B cell (primary cell): ENCODE results near the gene RFX2. TPM values are rescaled to one million over a fixed set of nuclear protein-coding genes. Genes with fewer than 3 reads are reported as not detected.

Experiments
- ATAC-seq: fragments of 200-7000 bp; cut with Tn5 transposase; one replicate; pipeline ENCODE4 v1.10.0; 2021; ENCODE audit warnings: low read depth, mild to moderate bottlenecking, moderate number of reproducible peaks, moderate library complexity
- CTCF ChIA-PET: fragments of 350-600 bp; sonication (Branson Sonifier 250); formaldehyde crosslinking; loops from one replicate; lab custom pipeline; 2021; ENCODE audit warnings: antibody characterized with exemption, inconsistent platforms; lab: Charles Lee
- POLR2A ChIA-PET: fragments of 350-600 bp; sonication (Branson Sonifier 250); formaldehyde crosslinking; loops from one replicate; lab custom pipeline; 2021; ENCODE audit warnings: antibody characterized with exemption; lab: Charles Lee
- DNase-seq: peaks from one replicate; pipeline ENCODE4 v3.0.0; 2013
- H2AFZ ChIP-seq: 2 replicates; pipeline ENCODE4 v1.6.1; 2012; ENCODE audit warnings: mild to moderate bottlenecking, low read depth, low read length; ENCODE audit not compliant: insufficient read depth, poor library complexity, severe bottlenecking
- H3K27ac ChIP-seq, 2 donors: 1 replicate in 1 of 2; 2 replicates in 1 of 2; pipeline ENCODE4 v1.5.1; 2012 to 2013; ENCODE audit warnings: low read length in 2 of 2, mild to moderate bottlenecking in 2 of 2, moderate library complexity in 1 of 2
- H3K27me3 ChIP-seq, 4 experiments: fragments of 200-600 bp in 1 of 4; sonication (generic) in 1 of 4; replicated peaks in 1 of 4; 1 replicate in 2 of 4; 2 replicates in 2 of 4; pipeline versions ENCODE4 v1.6.1 to v1.7.0; 2013 to 2016; ENCODE audit warnings: low read length in 3 of 4, mild to moderate bottlenecking in 2 of 4, mixed read lengths in 1 of 4, moderate library complexity in 1 of 4; ENCODE audit not compliant: insufficient read depth in 4 of 4, control insufficient read depth in 3 of 4; ENCODE audit errors: control extremely low read depth in 1 of 4
- H3K36me3 ChIP-seq, 2 experiments: replicated peaks in 1 of 2; 1 replicate in 1 of 2; 2 replicates in 1 of 2; pipeline versions ENCODE4 v1.6.1 to v1.7.1; 2013; ENCODE audit warnings: low read length in 1 of 2; ENCODE audit not compliant: insufficient read depth in 2 of 2, control insufficient read depth in 1 of 2; ENCODE audit errors: control extremely low read depth in 1 of 2, extremely low read depth in 1 of 2
- H3K4me1 ChIP-seq, 2 donors: fragments of 200-600 bp in 1 of 2; sonication (generic) in 1 of 2; 1 replicate in 1 of 2; 2 replicates in 1 of 2; pipeline versions ENCODE4 v1.5.1 to v1.6.1; 2013 to 2017; ENCODE audit warnings: low read length in 2 of 2; ENCODE audit not compliant: control insufficient read depth in 2 of 2, insufficient read depth in 2 of 2
- H3K4me2 ChIP-seq: replicated peaks from 2 replicates; pipeline ENCODE3; 2012; ENCODE audit warnings: mild to moderate bottlenecking, low read depth, low read length; ENCODE audit not compliant: poor library complexity, severe bottlenecking
- H3K4me3 ChIP-seq, 5 experiments: fragments of 200-600 bp in 1 of 5; sonication (generic) in 1 of 5; 1 replicate in 3 of 5; 2 replicates in 2 of 5; pipeline versions ENCODE4 v1.5.1 to v1.7.0; 2011 to 2016; ENCODE audit warnings: low read length in 4 of 5, mild to moderate bottlenecking in 4 of 5, low read depth in 2 of 5, control low read depth in 1 of 5, moderate library complexity in 1 of 5; ENCODE audit not compliant: insufficient read depth in 1 of 5; ENCODE audit errors: control extremely low read depth in 1 of 5, extremely low read depth in 1 of 5
- H3K79me2 ChIP-seq: fragments of 200-600 bp; sonication (generic); one replicate; pipeline ENCODE4 v1.6.0; 2016; ENCODE audit warnings: low read length; ENCODE audit not compliant: control insufficient read depth, insufficient read depth
- H3K9ac ChIP-seq: fragments of 200-600 bp; sonication (generic); 2 replicates; pipeline ENCODE4 v1.6.1; 2017; ENCODE audit warnings: mild to moderate bottlenecking, low read length, moderate library complexity
- H3K9me3 ChIP-seq, 3 donors: one replicate each; pipeline versions ENCODE4 v1.6.1 to v1.7.1; 2013; ENCODE audit warnings: low read length in 2 of 3; ENCODE audit not compliant: control insufficient read depth in 2 of 3, insufficient read depth in 1 of 3; ENCODE audit errors: control extremely low read depth in 1 of 3
- H4K20me1 ChIP-seq: 2 replicates; pipeline ENCODE4 v1.6.0; 2012; ENCODE audit warnings: mild to moderate bottlenecking, low read length; ENCODE audit not compliant: insufficient read depth, control insufficient read depth, poor library complexity, severe bottlenecking
- H3K27ac Mint-ChIP-seq: one replicate; pipeline ENCODE4 v1.8.0; 2021; ENCODE audit warnings: mixed read lengths
- H3K27me3 Mint-ChIP-seq: one replicate; pipeline ENCODE4 v1.8.0; 2021; ENCODE audit warnings: mixed read lengths
- H3K4me1 Mint-ChIP-seq: one replicate; pipeline ENCODE4 v1.8.0; 2021; ENCODE audit warnings: mixed read lengths
- H3K4me3 Mint-ChIP-seq: one replicate; pipeline ENCODE4 v1.8.0; 2021; ENCODE audit warnings: mixed read lengths
- H3K9me3 Mint-ChIP-seq: one replicate; pipeline ENCODE4 v1.8.0; 2022; ENCODE audit warnings: mixed read lengths; ENCODE audit not compliant: insufficient read depth
- CTCF ChIP-seq: fragments of 200-600 bp; IDR thresholded peaks from one replicate; pipeline ENCODE4 v1.8.0; 2022; ENCODE audit warnings: antibody characterized with exemption, mild to moderate bottlenecking
- EZH2 ChIP-seq: IDR thresholded peaks from 2 replicates; pipeline ENCODE4 v1.6.1; 2012; ENCODE audit warnings: borderline replicate concordance, low read depth, mild to moderate bottlenecking, moderate library complexity, low read length; ENCODE audit not compliant: insufficient read depth, poor library complexity, severe bottlenecking
- WGBS: methylation state at CpG from one replicate; pipeline ENCODE4 v1.1.5; 2013; ENCODE audit warnings: missing lambda C conversion rate; ENCODE audit not compliant: insufficient coverage; 5-methylcytosine and 5-hydroxymethylcytosine counted together
- intact Hi-C: fragments of 100-400 bp; cut with micrococcal nuclease; formaldehyde crosslinking; loops from one replicate; pipeline ENCODE4 v1.10.0; 2022
- polyA plus RNA-seq: library from polyadenylated mRNA; depleted of rRNA; stranded (reverse); fragments of >200 nt; gene quantifications from 2 replicates; pipeline ENCODE4 v1.2.3, GENCODE V29; 2012
- total RNA-seq, 2 donors: library from RNA; stranded (reverse); fragments of 120-200 nt in 1 of 2; gene quantifications; 1 replicate in 1 of 2; 2 replicates in 1 of 2; pipeline versions ENCODE4 v1.2.3 to v1.2.4, GENCODE V29; 2013 to 2022

The RFX2 gene
- total and polyA plus RNA-seq, 2 donors (not counting 1 experiment from before 2014, with no cell fraction given) = 7.1 to 8.6 TPM

- no peaks in the 10 kb centered on the region for H3K27me3 Mint-ChIP-seq
- CTCF ChIA-PET = interaction anchor here (0.6 to 1.3 kb wide), 2 partner anchors 29 to 269 kb away, joined by 3 to 5 read pairs; no protein-coding TSS in a partner anchor
- Histone ChIP-seq H2AFZ (peak overlapping the region; percentile 22), H3K36me3 (no peaks in the 10 kb centered on the region), H3K4me1 (peaks cover 0 to 21% of the 10 kb centered on the region in 2 donors), H3K9ac (no peak overlapping the region), H3K4me2 (peak overlapping the region; percentile 8), H3K9me3 (peaks cover 0 to 9% (median 0%) of the 10 kb centered on the region in 3 donors), H3K79me2 (no peaks in the 10 kb centered on the region), H3K27me3 (no peaks in the 10 kb centered on the region), H4K20me1 (no peaks in the 10 kb centered on the region), H3K4me3 (no peak overlapping the region), H3K27ac (no peak overlapping the region)
- no peaks in the 10 kb centered on the region for H3K9me3 Mint-ChIP-seq
- intact Hi-C loops = no loop called here
- TF ChIP-seq CTCF = no peak
- no peak for TF ChIP-seq EZH2
- DNase-seq (no peak), ATAC-seq (peak; percentile 14)
- WGBS = 51% methylated on average over 9 of the region's 11 CpGs
- H3K4me1 Mint-ChIP-seq = peaks cover 22% of the 10 kb centered on the region
- peak overlapping the region; percentile 15 for H3K27ac Mint-ChIP-seq
- POLR2A ChIA-PET = no interaction called here
- H3K4me3 Mint-ChIP-seq = no peak overlapping the region
Observed at GRCh38 chr19:5992756-5993155, 117.5 kb downstream of the RFX2 start.

GRCh38 chr19:5991244-5991838 is 119.0 kb downstream of the RFX2 start:
- no peak overlapping the region for H3K27ac ChIP-seq
- H3K27ac Mint-ChIP-seq = no peak overlapping the region
- 89% methylated on average over 5 of the region's 8 CpGs for WGBS
- H3K9ac ChIP-seq = no peak overlapping the region
- no peaks in the 10 kb centered on the region for H3K79me2 ChIP-seq
- H3K27me3 ChIP-seq = no peaks in the 10 kb centered on the region
- no peak overlapping the region for H2AFZ ChIP-seq
- peaks cover 0 to 9% (median 0%) of the 10 kb centered on the region in 3 donors for H3K9me3 ChIP-seq
- H3K4me1 ChIP-seq = peaks cover 0 to 26% of the 10 kb centered on the region in 2 donors
- no peak for TF ChIP-seq CTCF
- TF ChIP-seq EZH2 = no peak
- H3K9me3 Mint-ChIP-seq = no peaks in the 10 kb centered on the region
- intact Hi-C loops = no loop called here
- ChIA-PET POLR2A (interaction anchor here (0.7 kb wide), 1 partner anchor 116 kb away, joined by 3 read pairs; no protein-coding TSS in a partner anchor), CTCF (interaction anchor here (3.9 to 8.7 kb wide), 2 partner anchors 25 to 135 kb away, joined by 18 to 51 read pairs; no protein-coding TSS in a partner anchor)
- no peaks in the 10 kb centered on the region for H3K36me3 ChIP-seq
- ATAC-seq (peak; percentile 42), DNase-seq (no peak)
- H4K20me1 ChIP-seq = no peaks in the 10 kb centered on the region
- H3K27me3 Mint-ChIP-seq = no peaks in the 10 kb centered on the region
- no peak overlapping the region for H3K4me3 Mint-ChIP-seq
- no peak overlapping the region for H3K4me2 ChIP-seq
- H3K4me3 ChIP-seq = no peak overlapping the region
- H3K4me1 Mint-ChIP-seq = peaks cover 29% of the 10 kb centered on the region
